Measurements from ENCODE around the gene TEX11.

TEX11 gene

DNA sequence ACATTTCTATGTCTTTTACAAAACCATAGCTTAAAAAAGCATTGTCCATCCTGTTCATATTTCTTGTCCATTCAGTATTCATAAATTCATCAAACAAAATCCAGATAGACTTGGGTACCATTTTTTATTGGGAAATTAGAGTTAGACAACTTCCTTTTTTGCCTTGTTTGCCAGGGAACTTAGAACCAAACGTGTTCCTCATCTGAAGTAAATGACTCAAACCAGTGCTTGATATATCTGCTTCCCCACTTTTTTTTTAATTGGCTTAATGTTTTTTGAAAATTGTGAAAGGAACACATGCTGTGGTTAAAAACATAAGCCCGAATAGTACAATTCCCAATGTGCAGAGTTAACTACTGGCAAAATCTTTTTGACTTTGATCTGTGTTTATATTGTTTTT lies 419.7 kb downstream of the TEX11 start:
- no peak overlapping the region for H3K4me3 ChIP-seq (replicated peaks; ENCODE audit: insufficient read depth, low read length)
- TF ChIP-seq, protein P1, sequence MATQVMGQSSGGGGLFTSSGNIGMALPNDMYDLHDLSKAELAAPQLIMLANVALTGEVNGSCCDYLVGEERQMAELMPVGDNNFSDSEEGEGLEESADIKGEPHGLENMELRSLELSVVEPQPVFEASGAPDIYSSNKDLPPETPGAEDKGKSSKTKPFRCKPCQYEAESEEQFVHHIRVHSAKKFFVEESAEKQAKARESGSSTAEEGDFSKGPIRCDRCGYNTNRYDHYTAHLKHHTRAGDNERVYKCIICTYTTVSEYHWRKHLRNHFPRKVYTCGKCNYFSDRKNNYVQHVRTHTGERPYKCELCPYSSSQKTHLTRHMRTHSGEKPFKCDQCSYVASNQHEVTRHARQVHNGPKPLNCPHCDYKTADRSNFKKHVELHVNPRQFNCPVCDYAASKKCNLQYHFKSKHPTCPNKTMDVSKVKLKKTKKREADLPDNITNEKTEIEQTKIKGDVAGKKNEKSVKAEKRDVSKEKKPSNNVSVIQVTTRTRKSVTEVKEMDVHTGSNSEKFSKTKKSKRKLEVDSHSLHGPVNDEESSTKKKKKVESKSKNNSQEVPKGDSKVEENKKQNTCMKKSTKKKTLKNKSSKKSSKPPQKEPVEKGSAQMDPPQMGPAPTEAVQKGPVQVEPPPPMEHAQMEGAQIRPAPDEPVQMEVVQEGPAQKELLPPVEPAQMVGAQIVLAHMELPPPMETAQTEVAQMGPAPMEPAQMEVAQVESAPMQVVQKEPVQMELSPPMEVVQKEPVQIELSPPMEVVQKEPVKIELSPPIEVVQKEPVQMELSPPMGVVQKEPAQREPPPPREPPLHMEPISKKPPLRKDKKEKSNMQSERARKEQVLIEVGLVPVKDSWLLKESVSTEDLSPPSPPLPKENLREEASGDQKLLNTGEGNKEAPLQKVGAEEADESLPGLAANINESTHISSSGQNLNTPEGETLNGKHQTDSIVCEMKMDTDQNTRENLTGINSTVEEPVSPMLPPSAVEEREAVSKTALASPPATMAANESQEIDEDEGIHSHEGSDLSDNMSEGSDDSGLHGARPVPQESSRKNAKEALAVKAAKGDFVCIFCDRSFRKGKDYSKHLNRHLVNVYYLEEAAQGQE (IDR thresholded peaks at IDR 0.05; ENCODE audit: insufficient replicate concordance, low read depth): no peak
- TF ChIP-seq, protein P2, sequence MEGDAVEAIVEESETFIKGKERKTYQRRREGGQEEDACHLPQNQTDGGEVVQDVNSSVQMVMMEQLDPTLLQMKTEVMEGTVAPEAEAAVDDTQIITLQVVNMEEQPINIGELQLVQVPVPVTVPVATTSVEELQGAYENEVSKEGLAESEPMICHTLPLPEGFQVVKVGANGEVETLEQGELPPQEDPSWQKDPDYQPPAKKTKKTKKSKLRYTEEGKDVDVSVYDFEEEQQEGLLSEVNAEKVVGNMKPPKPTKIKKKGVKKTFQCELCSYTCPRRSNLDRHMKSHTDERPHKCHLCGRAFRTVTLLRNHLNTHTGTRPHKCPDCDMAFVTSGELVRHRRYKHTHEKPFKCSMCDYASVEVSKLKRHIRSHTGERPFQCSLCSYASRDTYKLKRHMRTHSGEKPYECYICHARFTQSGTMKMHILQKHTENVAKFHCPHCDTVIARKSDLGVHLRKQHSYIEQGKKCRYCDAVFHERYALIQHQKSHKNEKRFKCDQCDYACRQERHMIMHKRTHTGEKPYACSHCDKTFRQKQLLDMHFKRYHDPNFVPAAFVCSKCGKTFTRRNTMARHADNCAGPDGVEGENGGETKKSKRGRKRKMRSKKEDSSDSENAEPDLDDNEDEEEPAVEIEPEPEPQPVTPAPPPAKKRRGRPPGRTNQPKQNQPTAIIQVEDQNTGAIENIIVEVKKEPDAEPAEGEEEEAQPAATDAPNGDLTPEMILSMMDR (IDR thresholded peaks at IDR 0.05; ENCODE audit: insufficient read depth, low read length): no peak
- TF ChIP-seq POLR2AphosphoS5 (IDR thresholded peaks at IDR 0.05; ENCODE audit: low read depth): no peak
- TF ChIP-seq GABPA (IDR thresholded peaks at IDR 0.05; ENCODE audit: low read depth): no peak
- TF ChIP-seq SPI1 (IDR thresholded peaks at IDR 0.05; ENCODE audit: borderline replicate concordance, low read depth): no peak
- no peaks in the 10 kb centered on the region for H3K27me3 ChIP-seq (ENCODE audit: insufficient read depth, poor library complexity, severe bottlenecking)
- DNase-seq (ENCODE audit: low read depth in 1 of 2, low spot score in 1 of 2): no peak
- no peak overlapping the region for H3K27ac ChIP-seq (replicated peaks)

DNA sequence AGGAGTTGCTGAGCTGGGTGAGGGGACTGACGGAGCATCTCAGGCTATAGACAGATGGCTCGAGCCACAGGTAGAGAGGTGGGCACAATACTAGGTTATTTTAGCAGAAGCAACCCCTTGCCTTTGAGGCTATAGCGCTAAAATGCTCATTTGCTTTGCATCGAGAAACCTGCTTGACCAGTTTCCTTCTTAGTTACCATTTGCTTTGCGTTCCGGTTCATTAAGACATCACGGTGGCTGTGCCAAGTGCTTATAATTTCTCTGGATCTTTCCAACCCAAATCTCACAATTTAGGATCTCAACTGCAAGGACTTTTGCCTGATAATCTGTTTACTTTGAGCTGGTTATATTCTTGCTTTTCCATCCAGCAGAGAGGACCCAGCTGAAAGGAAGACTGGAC lies 423.0 kb downstream of the TEX11 start:
- no peak overlapping the region for H3K4me3 ChIP-seq (replicated peaks; ENCODE audit: insufficient read depth, low read length)
- TF ChIP-seq POLR2AphosphoS5 (IDR thresholded peaks at IDR 0.05; ENCODE audit: low read depth): no peak
- TF ChIP-seq, protein P1 (IDR thresholded peaks at IDR 0.05; ENCODE audit: insufficient replicate concordance, low read depth): no peak
- no peak for TF ChIP-seq GABPA (IDR thresholded peaks at IDR 0.05; ENCODE audit: low read depth)
- TF ChIP-seq, protein P2 (IDR thresholded peaks at IDR 0.05; ENCODE audit: insufficient read depth, low read length): no peak
- no peak for TF ChIP-seq SPI1 (IDR thresholded peaks at IDR 0.05; ENCODE audit: borderline replicate concordance, low read depth)
- no peak overlapping the region for H3K27ac ChIP-seq (replicated peaks)
- no peak for DNase-seq (ENCODE audit: low read depth in 1 of 2, low spot score in 1 of 2)
- no peaks in the 10 kb centered on the region for H3K27me3 ChIP-seq (ENCODE audit: insufficient read depth, poor library complexity, severe bottlenecking)

DNA sequence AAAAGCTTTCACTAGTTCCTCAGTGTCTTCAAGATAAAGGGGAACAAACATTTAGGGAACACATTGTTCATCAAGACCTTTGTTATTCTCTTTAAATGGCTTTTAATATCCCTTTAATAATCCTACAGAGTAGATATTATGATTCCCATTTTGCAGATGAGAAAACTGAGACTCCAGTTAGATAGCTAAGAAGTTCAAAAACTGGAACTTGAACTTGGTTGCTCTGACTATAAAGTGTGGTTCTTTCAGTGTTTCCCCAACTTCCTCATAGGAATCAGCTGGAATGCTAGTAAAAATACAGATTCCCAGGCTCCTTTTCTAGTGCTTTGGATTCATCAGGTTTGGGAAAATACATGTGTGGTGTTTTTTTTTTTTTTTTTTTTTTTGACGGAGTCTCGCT lies 426.2 kb downstream of the TEX11 start:
- H3K4me3 ChIP-seq (replicated peaks; ENCODE audit: insufficient read depth, low read length): no peak overlapping the region

More for the DNA sequence above, 426.2 kb downstream of the TEX11 start:
- no peak for DNase-seq (ENCODE audit: low read depth in 1 of 2, low spot score in 1 of 2)
- H3K27ac ChIP-seq (replicated peaks): no peak overlapping the region
- H3K27me3 ChIP-seq (ENCODE audit: insufficient read depth, poor library complexity, severe bottlenecking): no peaks in the 10 kb centered on the region
- TF ChIP-seq, protein P2 (IDR thresholded peaks at IDR 0.05; ENCODE audit: insufficient read depth, low read length): no peak
- TF ChIP-seq, protein P1 (IDR thresholded peaks at IDR 0.05; ENCODE audit: insufficient replicate concordance, low read depth): no peak
- TF ChIP-seq GABPA (IDR thresholded peaks at IDR 0.05; ENCODE audit: low read depth) (no peak), SPI1 (IDR thresholded peaks at IDR 0.05; ENCODE audit: borderline replicate concordance, low read depth) (no peak), POLR2AphosphoS5 (IDR thresholded peaks at IDR 0.05; ENCODE audit: low read depth) (no peak)

Data from HL-60 (cell line).